ENCODE results near the gene ZDHHC12.

ZDHHC12 gene

DNA sequence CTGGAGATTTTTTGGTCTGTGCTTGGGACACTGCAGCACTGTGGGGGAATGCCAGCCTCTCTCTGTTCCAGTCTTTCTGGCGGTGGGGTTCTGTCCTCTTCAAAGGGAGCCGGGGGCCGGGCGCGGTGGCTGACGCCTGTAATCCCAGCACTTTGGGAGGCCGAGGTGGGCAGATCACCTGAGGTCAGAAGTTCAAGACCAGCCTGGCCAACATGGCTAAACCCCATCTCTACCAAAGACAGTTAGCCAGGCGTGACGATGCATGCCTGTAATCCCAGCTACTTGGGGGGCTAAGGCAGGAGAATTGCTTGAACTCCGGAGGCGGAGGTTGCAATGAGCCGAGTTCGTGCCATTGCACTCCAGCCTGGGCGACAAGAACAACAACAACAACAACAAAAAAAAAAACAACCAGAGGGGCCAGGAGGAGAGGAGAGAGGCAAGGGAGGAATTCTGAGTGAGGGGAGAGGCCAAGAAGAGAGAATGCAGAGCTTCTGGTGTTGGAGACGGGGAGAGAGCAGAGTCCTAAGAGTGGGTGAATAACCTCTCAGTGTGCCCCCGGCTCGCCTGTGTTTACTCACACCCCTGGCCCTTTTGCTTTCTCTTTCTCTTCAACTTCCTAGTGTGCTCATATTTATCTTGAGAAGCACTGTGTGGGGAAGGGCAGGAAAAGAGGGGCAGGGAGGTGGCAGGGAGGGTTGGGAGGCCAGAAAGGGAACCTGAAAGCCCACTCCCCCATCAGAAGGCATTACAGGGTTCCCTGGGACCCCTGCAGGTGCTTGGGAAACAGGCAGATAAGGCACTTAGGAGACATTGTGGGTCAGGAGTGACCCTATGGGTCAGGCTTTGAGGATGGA lies 38.1 kb downstream of the ZDHHC12 start:
- peak; percentile 20 for DNase-seq

DNA sequence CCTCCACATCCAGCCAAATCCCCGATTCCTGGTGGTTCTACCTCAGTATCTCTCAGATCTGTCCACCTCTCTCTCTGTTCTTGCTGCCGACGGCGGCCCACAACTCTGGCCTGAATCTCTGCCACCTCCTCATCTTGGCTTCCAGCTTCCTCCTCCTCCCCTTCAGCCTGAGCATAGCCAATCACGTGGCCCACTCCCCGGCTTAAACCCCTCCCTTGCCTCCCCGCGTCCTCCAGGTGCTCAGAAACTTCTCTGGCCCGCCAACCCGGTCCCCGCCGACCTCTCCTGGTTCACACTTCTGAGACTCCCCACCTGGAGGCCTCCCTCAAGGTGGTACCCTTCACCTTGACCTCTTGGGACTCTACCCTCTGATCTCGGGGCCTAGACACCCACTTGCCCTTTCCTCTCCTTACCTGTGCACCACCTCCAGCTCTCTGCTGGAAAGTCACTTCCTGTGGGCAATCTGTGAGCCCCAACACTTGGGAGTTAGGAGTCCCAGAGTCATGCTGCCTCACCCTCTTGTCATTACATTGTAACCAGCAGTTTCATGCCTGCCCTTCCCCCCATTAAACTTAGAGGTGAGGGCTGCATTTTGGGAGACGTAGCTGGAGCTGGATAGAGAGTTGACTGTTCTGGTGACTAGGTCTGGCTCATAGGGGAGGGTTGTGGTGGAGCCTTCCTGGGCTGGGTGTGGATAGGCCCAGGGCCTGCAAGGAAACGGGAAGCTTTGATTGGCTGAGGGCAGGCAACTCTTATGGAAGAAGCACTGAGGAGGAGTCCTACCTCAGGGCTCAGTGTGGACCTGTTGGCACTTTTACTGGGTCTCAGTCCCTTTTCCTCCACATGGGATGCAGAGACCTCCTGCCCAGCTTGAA lies 39.4 kb downstream of the ZDHHC12 start:
- DNase-seq, result peak; percentile 52

DNA sequence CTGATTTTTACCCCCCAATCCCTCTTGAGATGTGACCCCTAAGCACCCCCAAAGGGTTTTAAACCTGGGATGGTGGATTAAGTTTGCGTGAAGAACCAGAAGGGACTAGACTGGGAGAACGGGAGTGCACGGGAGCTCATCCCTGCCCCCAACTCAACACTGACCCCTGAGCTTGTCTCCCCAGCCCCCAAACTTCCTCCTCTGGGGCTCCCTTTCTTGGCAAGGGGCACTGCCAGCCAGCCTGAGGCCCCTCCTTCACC lies 39.9 kb downstream of the ZDHHC12 start:
- no peak for DNase-seq

DNA sequence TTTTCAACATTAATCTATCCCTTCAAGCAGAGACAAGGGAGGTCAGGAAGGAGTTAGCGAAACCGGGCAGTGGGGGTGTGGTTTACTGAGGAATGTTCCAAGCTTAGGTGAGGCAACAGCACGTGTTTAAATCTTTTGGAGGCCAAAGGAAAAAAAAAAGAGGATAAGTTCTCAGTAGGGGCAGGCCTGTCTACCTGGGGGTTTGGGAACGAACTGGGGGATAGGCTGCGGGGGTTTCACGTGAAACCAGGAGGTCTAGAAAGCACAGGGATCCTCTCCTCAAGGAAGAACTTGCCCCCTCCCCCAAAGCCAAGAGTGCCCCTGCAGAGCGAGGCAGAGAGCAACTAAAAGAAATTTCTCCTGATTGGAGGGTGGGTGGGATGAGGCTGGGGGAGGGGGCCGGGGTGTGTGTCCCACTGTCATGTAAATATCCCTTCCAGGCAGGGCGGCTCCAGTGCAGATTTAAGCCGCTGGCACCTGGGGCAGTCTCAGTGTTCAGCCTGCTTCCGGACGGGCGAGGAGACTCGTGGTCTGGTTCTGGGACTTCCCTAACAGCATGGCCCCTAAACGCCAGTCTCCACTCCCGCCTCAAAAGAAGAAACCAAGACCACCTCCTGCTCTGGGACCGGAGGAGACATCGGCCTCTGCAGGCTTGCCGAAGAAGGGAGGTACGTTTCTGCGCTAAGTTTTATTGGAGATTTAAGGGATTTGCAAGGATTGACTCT lies 40.4 kb downstream of the ZDHHC12 start:
- DNase-seq, result no peak

DNA sequence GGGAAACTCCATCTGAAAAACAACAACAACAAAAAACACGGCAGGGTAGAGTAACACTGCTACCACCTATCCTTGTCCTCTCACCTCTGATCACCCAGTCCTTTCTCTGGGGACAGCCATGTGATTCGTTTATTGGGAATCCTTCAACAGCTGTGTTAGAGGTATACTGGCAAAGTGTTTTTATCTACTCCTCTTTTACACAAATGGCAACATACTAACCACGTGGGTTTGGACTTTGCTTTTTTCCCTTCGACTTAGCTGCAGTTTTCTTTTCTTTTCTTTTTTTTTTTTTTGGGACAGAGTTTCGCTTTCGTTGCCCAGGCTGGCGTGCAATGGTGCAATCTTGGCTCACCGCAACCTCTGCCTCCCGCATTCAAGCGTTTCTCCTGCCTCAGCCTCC lies 46.1 kb downstream of the ZDHHC12 start:
- no peak for DNase-seq

DNA sequence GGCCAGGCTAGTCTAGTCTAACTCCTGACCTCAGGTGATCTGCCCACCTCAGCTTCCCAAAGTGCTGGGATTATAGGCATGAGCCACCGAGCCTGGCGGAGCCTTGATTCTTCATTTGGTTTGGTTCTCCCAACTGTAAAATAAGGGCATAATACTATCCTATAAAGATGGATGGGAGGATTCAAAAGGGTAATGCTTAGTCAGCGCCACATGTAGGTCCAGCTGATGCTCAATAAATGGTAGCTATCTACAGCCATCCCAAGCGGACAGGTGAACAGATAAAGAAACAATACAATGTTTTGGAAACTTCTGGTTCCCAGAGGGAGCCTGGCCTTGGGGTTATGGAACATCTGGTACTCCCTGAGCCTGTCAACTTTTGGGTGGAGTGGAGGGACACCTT lies 48.5 kb downstream of the ZDHHC12 start:
- no peak for DNase-seq

All from activated T-cell treated with anti-CD3 and anti-CD28 coated beads for 4 hours (primary cell).